PFSK-1 (cell line): ENCODE data around the gene ASF1B.

Experiments used
- POLR2AphosphoS5 ChIP-seq: IDR thresholded peaks from 2 replicates; pipeline ENCODE4 v1.6.1; 2012; ENCODE audit warnings: low read depth, mild to moderate bottlenecking, control low read depth, low read length, moderate library complexity
- TAF1 ChIP-seq: IDR thresholded peaks from 2 replicates; pipeline ENCODE4 v1.6.1; 2012; ENCODE audit warnings: low read length, control low read depth, borderline replicate concordance; ENCODE audit not compliant: insufficient read depth
- TF ChIP-seq, protein P1 (sequence below), 2 experiments: IDR thresholded peaks; 2 replicates each; pipeline versions ENCODE4 v1.6.1 to v1.8.0; 2011 to 2012; ENCODE audit warnings: low read depth in 2 of 2, low read length in 2 of 2, control low read depth in 1 of 2, inconsistent platforms in 1 of 2, mild to moderate bottlenecking in 1 of 2, moderate library complexity in 1 of 2; ENCODE audit not compliant: insufficient read depth in 1 of 2

DNA sequence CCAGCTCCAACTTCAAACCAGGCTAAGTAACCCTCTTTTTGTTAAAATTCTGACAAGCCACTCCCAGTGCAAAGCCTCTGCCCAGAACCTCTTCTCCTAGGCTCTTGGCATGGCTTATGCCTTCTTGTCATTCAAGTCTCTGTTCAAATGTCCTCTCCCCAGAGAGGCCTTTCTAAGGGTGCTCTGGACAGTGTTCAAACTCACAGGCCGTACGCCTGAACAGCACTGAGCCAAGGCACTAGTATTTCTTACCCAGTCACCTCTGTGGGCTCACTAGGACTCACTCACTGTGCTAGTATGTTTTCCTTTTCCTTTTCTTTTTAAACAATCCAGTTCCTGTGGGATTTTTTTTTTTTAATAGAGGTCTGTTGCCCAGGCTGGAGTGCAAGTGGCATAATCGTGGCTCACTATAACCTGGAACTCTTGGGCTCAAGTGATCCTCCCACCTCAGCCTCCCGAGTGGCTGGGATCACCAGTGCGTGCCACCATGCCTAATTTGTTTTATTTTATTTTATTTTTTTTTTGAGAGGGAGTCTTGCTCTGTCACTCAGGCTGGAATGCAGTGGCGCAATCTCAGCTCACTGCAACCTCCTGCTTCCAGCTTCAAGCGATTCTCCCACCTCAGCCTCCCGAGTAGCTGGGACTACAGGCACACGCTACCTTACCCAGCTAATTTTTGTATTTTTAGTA, 2.3 kb upstream of the ASF1B start:
- TF ChIP-seq, protein P1, sequence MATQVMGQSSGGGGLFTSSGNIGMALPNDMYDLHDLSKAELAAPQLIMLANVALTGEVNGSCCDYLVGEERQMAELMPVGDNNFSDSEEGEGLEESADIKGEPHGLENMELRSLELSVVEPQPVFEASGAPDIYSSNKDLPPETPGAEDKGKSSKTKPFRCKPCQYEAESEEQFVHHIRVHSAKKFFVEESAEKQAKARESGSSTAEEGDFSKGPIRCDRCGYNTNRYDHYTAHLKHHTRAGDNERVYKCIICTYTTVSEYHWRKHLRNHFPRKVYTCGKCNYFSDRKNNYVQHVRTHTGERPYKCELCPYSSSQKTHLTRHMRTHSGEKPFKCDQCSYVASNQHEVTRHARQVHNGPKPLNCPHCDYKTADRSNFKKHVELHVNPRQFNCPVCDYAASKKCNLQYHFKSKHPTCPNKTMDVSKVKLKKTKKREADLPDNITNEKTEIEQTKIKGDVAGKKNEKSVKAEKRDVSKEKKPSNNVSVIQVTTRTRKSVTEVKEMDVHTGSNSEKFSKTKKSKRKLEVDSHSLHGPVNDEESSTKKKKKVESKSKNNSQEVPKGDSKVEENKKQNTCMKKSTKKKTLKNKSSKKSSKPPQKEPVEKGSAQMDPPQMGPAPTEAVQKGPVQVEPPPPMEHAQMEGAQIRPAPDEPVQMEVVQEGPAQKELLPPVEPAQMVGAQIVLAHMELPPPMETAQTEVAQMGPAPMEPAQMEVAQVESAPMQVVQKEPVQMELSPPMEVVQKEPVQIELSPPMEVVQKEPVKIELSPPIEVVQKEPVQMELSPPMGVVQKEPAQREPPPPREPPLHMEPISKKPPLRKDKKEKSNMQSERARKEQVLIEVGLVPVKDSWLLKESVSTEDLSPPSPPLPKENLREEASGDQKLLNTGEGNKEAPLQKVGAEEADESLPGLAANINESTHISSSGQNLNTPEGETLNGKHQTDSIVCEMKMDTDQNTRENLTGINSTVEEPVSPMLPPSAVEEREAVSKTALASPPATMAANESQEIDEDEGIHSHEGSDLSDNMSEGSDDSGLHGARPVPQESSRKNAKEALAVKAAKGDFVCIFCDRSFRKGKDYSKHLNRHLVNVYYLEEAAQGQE (IDR thresholded peaks at IDR 0.05; ENCODE audit: insufficient read depth in 1 of 2, low read depth in 2 of 2, low read length in 2 of 2): no peak
- TF ChIP-seq POLR2AphosphoS5: no peak
- no peak for TF ChIP-seq TAF1
